PC-3 (cell line): ENCODE results near the gene TIE1.

Source experiments
- EZH2 ChIP-seq: fragments of 300-600 bp; sonication (generic); IDR thresholded peaks from one replicate; pipeline ENCODE4 v1.6.1; 2017; ENCODE audit warnings: antibody characterized with exemption, mild to moderate bottlenecking, low read length; ENCODE audit not compliant: unreplicated experiment
- EZH2phosphoT487 ChIP-seq: fragments of 300-600 bp; sonication (generic); IDR thresholded peaks from 2 replicates; pipeline ENCODE4 v1.6.1; 2018; ENCODE audit warnings: mild to moderate bottlenecking, antibody characterized with exemption, low read length, borderline replicate concordance
- TF ChIP-seq, protein P1 (sequence below): fragments of 300-600 bp; sonication (generic); conservative IDR thresholded peaks from 2 replicates; pipeline ENCODE4 v1.5.1; 2017; ENCODE audit warnings: antibody characterized with exemption, low read depth, mild to moderate bottlenecking, low read length

DNA sequence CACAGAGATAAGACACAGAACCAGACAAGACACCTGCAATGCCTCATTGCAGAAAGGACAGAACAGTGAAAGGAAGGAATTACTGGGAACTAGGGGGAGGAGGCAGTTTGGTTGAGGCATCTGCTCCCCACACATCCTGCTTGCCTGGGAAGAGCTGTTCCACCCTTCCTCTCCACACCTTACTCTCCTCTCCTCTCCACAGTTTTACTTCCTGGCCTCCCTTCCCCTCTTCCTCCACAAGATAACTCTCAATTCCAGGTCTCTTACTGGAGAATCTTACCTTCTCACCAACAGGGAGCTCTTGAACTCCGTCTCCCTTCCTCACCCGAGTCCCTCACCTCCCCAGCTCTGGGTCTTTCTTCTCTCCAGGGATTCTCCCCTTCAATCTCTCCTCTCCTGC lies 64.9 kb downstream of the TIE1 start:
- TF ChIP-seq, protein P1, sequence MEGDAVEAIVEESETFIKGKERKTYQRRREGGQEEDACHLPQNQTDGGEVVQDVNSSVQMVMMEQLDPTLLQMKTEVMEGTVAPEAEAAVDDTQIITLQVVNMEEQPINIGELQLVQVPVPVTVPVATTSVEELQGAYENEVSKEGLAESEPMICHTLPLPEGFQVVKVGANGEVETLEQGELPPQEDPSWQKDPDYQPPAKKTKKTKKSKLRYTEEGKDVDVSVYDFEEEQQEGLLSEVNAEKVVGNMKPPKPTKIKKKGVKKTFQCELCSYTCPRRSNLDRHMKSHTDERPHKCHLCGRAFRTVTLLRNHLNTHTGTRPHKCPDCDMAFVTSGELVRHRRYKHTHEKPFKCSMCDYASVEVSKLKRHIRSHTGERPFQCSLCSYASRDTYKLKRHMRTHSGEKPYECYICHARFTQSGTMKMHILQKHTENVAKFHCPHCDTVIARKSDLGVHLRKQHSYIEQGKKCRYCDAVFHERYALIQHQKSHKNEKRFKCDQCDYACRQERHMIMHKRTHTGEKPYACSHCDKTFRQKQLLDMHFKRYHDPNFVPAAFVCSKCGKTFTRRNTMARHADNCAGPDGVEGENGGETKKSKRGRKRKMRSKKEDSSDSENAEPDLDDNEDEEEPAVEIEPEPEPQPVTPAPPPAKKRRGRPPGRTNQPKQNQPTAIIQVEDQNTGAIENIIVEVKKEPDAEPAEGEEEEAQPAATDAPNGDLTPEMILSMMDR: no peak
- TF ChIP-seq EZH2phosphoT487: no peak
- TF ChIP-seq EZH2: no peak
